MM.1S (cell line): ENCODE data around the gene FKBP15.

Source experiments
- CTCF ChIP-seq: fragments of 300-600 bp; sonication (generic); IDR thresholded peaks from 2 replicates; pipeline ENCODE4 v1.5.1; 2016; ENCODE audit warnings: antibody characterized with exemption, low read length, mixed read lengths
- EZH2phosphoT487 ChIP-seq: fragments of 300-600 bp; sonication (generic); IDR thresholded peaks from 2 replicates; pipeline ENCODE4 v1.6.1; 2018; ENCODE audit warnings: antibody characterized with exemption, low read length

- TF ChIP-seq CTCF, result no peak
- no peak for TF ChIP-seq EZH2phosphoT487
Observed at GRCh38 chr9:113129466-113129865, 91.6 kb downstream of the FKBP15 start.
